GM23248 (cell line): ENCODE results near the gene CMTM7. TPM values are rescaled to one million over a fixed set of nuclear protein-coding genes. Genes with fewer than 3 reads are reported as not detected.

Experiments
- DNase-seq: peaks from one replicate; pipeline ENCODE4 v3.0.0-alpha.2; 2015
- H2AFZ ChIP-seq: fragments of 200-600 bp; sonication (generic); 2 replicates; pipeline ENCODE4 v1.6.1; 2016; ENCODE audit warnings: antibody characterized with exemption
- H3F3A ChIP-seq: fragments of 200-600 bp; sonication (generic); 2 replicates; pipeline ENCODE4 v1.6.1; 2016; ENCODE audit warnings: mild to moderate bottlenecking, antibody characterized with exemption, mixed run types; ENCODE audit not compliant: insufficient read depth
- H3K27ac ChIP-seq: fragments of 200-600 bp; sonication (generic); 2 replicates; pipeline ENCODE4 v1.5.1; 2016; ENCODE audit warnings: mild to moderate bottlenecking
- H3K27me3 ChIP-seq: fragments of 200-600 bp; sonication (generic); replicated peaks from 2 replicates; pipeline ENCODE4 v1.6.1; 2016; ENCODE audit warnings: mild to moderate bottlenecking; ENCODE audit not compliant: insufficient read depth
- H3K36me3 ChIP-seq: fragments of 200-600 bp; sonication (generic); 2 replicates; pipeline ENCODE4 v1.6.1; 2016; ENCODE audit warnings: low read depth, mild to moderate bottlenecking
- H3K4me1 ChIP-seq: fragments of 200-600 bp; sonication (generic); 2 replicates; pipeline ENCODE4 v1.6.1; 2016; ENCODE audit warnings: mild to moderate bottlenecking; ENCODE audit not compliant: insufficient read depth
- H3K4me2 ChIP-seq: fragments of 200-600 bp; sonication (generic); one replicate; pipeline ENCODE4 v1.6.1; 2016; ENCODE audit warnings: mild to moderate bottlenecking; ENCODE audit not compliant: unreplicated experiment
- H3K4me3 ChIP-seq: fragments of 200-600 bp; sonication (generic); 2 replicates; pipeline ENCODE4 v1.5.1; 2016; ENCODE audit warnings: mild to moderate bottlenecking
- H3K79me2 ChIP-seq: fragments of 200-600 bp; sonication (generic); 2 replicates; pipeline ENCODE4 v1.6.1; 2016; ENCODE audit warnings: mild to moderate bottlenecking; ENCODE audit not compliant: insufficient read depth
- H3K9ac ChIP-seq: fragments of 200-600 bp; sonication (generic); 2 replicates; pipeline ENCODE4 v1.6.1; 2016; ENCODE audit warnings: mild to moderate bottlenecking
- H3K9me2 ChIP-seq: fragments of 200-600 bp; sonication (generic); 2 replicates; pipeline ENCODE4 v1.6.1; 2016; ENCODE audit warnings: mixed run types, mild to moderate bottlenecking, moderate library complexity; ENCODE audit not compliant: insufficient read depth
- H3K9me3 ChIP-seq: fragments of 200-600 bp; sonication (generic); one replicate; pipeline ENCODE4 v1.6.1; 2017; ENCODE audit warnings: low read depth
- H4K20me1 ChIP-seq: fragments of 200-600 bp; sonication (generic); 2 replicates; pipeline ENCODE4 v1.6.0; 2016; ENCODE audit not compliant: insufficient read depth
- EZH2 ChIP-seq: fragments of 200-600 bp; sonication (generic); IDR thresholded peaks from 2 replicates; pipeline ENCODE4 v1.6.1; 2018; ENCODE audit warnings: antibody characterized with exemption, mild to moderate bottlenecking; ENCODE audit not compliant: insufficient read depth, poor library complexity, severe bottlenecking
- EZH2phosphoT487 ChIP-seq: fragments of 200-600 bp; sonication (generic); IDR thresholded peaks from 2 replicates; pipeline ENCODE4 v1.6.1; 2018; ENCODE audit warnings: antibody characterized with exemption, moderate library complexity, mild to moderate bottlenecking, low read depth; ENCODE audit not compliant: insufficient read depth
- WGBS, 2 experiments: methylation state at CpG; one replicate each; pipeline ENCODE4 v1.1.6; 2015 to 2017; ENCODE audit warnings: low lambda C conversion rate in 2 of 2, low coverage in 1 of 2; ENCODE audit errors: missing lambda C conversion rate in 2 of 2; 5-methylcytosine and 5-hydroxymethylcytosine counted together
- in situ Hi-C: fragments of 300-500 bp; cut with MboI; formaldehyde crosslinking; loops from 2 replicates; pipeline ENCODE4 v1.15.0; 2020
- polyA plus RNA-seq: library from polyadenylated mRNA; unstranded; fragments of >200 nt; fragmentation: Nextera tagmentation; extraction: Ambion mirVana; gene quantifications from 2 replicates; pipeline ENCODE4 v1.2.1, GENCODE V29; 2016
- total RNA-seq: library from RNA; depleted of rRNA; stranded (reverse); fragments of >200 nt; shearing (Covaris generic); gene quantifications from 2 replicates; pipeline ENCODE4 v1.2.3, GENCODE V29; 2014

The CMTM7 gene
- total and polyA plus RNA-seq, 2 experiments from 2014 or later, result 6.3 to 23.0 TPM

DNA sequence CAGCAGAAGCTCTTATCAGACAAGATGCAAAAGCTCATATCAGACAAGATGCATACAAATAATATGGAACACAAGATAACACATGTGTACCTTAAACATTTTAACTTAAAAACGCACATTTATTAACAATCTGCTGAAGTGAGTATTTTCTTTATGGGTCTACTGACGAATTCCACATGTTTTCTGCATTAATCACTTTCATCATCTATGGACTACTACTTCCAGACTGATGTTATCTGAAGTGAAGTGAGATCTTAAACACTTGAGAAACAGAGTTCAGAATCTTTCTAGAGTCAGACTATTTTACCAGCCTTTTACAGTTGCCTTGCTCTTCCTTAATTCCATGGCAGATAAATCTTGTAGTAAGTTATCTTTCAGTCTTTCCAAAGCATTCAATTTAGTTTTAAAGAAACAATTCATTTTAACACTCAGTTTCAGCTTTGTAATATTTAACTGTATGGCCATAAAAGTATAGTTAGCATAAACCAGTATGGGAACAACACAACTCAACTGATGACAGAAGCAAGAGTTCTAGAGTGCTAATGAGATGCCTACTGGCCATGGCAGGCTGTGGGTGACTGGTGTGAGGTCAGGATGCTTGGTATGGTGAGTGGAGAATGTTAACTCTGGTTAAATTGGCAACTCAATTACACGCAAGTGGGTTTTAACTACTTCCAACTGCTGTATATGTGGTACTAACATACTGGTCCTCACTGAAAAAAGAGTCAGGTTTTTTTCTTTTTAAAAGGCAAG is 101.2 kb downstream of the CMTM7 start:
- no peaks in the 10 kb centered on the region for H3K9me2 ChIP-seq
- H3F3A ChIP-seq, result peaks cover 8% of the 10 kb centered on the region
- no peak overlapping the region for H3K27ac ChIP-seq
- 24 to 43% methylated on average over 3 of the region's 3 CpGs for WGBS, 2 experiments
- DNase-seq, result peak; percentile 52
- no peak overlapping the region for H2AFZ ChIP-seq
- no peaks in the 10 kb centered on the region for H3K27me3 ChIP-seq
- H3K79me2 ChIP-seq, result peaks cover 70% of the 10 kb centered on the region
- in situ Hi-C loops, result no loop called here
- H3K4me1 ChIP-seq, result peaks cover 14% of the 10 kb centered on the region
- no peaks in the 10 kb centered on the region for H3K9me3 ChIP-seq
- H3K4me2 ChIP-seq, result peak overlapping the region; percentile 39
- no peak overlapping the region for H3K9ac ChIP-seq
- H4K20me1 ChIP-seq, result no peaks in the 10 kb centered on the region; the same call in 1 of the 2 replicates
- no peak overlapping the region for H3K4me3 ChIP-seq
- peaks cover 5% of the 10 kb centered on the region; the same call in 1 of the 2 replicates for H3K36me3 ChIP-seq
- no peak for TF ChIP-seq EZH2phosphoT487
- TF ChIP-seq EZH2, result no peak

GRCh38 chr3:32493437-32494414 is 102.1 kb downstream of the CMTM7 start:
- Histone ChIP-seq H3F3A (peaks cover 8% of the 10 kb centered on the region), H3K9me2 (no peaks in the 10 kb centered on the region), H3K27me3 (no peaks in the 10 kb centered on the region), H4K20me1 (no peaks in the 10 kb centered on the region; the same call in 1 of the 2 replicates), H3K4me2 (peak overlapping the region; percentile 39), H2AFZ (no peak overlapping the region), H3K4me1 (peaks cover 14% of the 10 kb centered on the region), H3K4me3 (no peak overlapping the region), H3K9me3 (no peaks in the 10 kb centered on the region), H3K79me2 (peaks cover 79% of the 10 kb centered on the region), H3K27ac (no peak overlapping the region), H3K36me3 (0 out of 2 replicates have a peak, but pooled peaks cover 4% of the 10 kb centered on the region), H3K9ac (no peak overlapping the region)
- peak; percentile 15 for DNase-seq
- 91 to 98% methylated on average over 3 of the region's 3 CpGs for WGBS, 2 experiments
- in situ Hi-C loops, result no loop called here
- no peak for TF ChIP-seq EZH2phosphoT487
- no peak for TF ChIP-seq EZH2

DNA sequence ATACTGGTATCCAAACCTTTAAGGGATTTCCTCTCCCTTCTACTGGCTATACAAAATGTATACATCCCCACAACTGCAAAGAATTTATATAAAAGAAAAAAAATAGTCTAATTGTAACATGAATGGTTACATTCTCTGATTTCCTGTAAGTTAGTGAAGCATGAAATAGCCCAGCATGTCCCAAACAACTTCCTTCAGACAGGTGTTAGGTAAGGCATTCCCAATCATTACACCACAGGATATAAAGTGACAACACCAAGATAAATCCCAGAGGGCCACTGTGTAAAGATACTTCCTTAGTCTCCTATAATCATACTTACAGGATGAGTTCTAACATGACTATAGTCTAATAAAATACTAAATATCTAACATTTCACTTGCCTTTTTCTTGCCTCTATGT is 103.4 kb downstream of the CMTM7 start:
- H3K9me2 ChIP-seq, result no peaks in the 10 kb centered on the region
- H3K79me2 ChIP-seq, result peaks cover 93% of the 10 kb centered on the region
- TF ChIP-seq EZH2phosphoT487 (no peak), EZH2 (no peak)
- H3K4me1 ChIP-seq, result peaks cover 15% of the 10 kb centered on the region
- H3K27me3 ChIP-seq, result no peaks in the 10 kb centered on the region
- H3K36me3 ChIP-seq, result 0 out of 2 replicates have a peak, but pooled peaks cover 4% of the 10 kb centered on the region
- H3K4me2 ChIP-seq, result no peak overlapping the region
- H2AFZ ChIP-seq, result no peak overlapping the region
- H3K4me3 ChIP-seq, result no peak overlapping the region
- no peak overlapping the region for H3K27ac ChIP-seq
- in situ Hi-C loops, result no loop called here
- no peaks in the 10 kb centered on the region; the same call in 1 of the 2 replicates for H4K20me1 ChIP-seq
- H3F3A ChIP-seq, result peaks cover 8% of the 10 kb centered on the region
- DNase-seq, result no peak
- H3K9me3 ChIP-seq, result no peaks in the 10 kb centered on the region
- H3K9ac ChIP-seq, result no peak overlapping the region

DNA sequence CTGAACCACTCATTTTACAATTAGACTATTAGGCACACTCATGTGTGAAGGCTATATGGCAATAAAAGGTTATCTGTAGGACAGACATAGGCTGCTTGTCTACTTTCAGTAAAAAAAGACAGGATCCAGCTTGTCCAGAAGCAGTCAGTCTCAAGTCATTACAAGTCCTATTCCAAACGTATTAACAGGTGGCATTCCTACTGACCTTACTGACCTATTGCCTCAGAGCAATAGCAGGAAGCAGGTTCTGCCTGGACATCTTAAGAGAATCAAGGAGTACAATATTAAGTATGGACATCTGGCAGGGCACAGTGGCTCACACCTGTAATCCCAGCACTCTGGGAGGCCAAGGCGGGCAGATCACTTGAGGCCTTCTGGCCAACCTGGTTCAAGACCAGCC is 104.0 kb downstream of the CMTM7 start:
- Histone ChIP-seq H3K4me1 (peaks cover 20% of the 10 kb centered on the region), H3K27me3 (no peaks in the 10 kb centered on the region), H3F3A (peaks cover 11% of the 10 kb centered on the region), H2AFZ (no peak overlapping the region), H4K20me1 (no peaks in the 10 kb centered on the region; the same call in 1 of the 2 replicates), H3K4me3 (no peak overlapping the region), H3K9me3 (no peaks in the 10 kb centered on the region), H3K9me2 (no peaks in the 10 kb centered on the region), H3K4me2 (no peak overlapping the region), H3K36me3 (0 out of 2 replicates have a peak, but pooled peaks cover 4% of the 10 kb centered on the region), H3K27ac (no peak overlapping the region), H3K79me2 (peaks cover 98% of the 10 kb centered on the region), H3K9ac (no peak overlapping the region)
- no peak for TF ChIP-seq EZH2
- 92 to 100% methylated on average over 2 of the region's 2 CpGs for WGBS, 2 experiments
- DNase-seq, result no peak
- in situ Hi-C loops, result no loop called here
